Breast epithelium (tissue), 3 donors: ENCODE measurements around the gene CCDC88B.

Experiments
- POLR2AphosphoS5 ChIP-seq, 3 donors: sonication (generic); formaldehyde crosslinking; IDR thresholded peaks; one replicate each; pipeline ENCODE4 v1.6.1; 2017; ENCODE audit warnings: antibody characterized with exemption in 3 of 3
- TF ChIP-seq, protein P1 (sequence below), 3 donors: fragments of 450-650 bp; IDR thresholded peaks; one replicate each; pipeline ENCODE4 v1.5.1; 2016 to 2017; ENCODE audit warnings: antibody characterized with exemption in 3 of 3, mild to moderate bottlenecking in 3 of 3, moderate library complexity in 3 of 3

DNA sequence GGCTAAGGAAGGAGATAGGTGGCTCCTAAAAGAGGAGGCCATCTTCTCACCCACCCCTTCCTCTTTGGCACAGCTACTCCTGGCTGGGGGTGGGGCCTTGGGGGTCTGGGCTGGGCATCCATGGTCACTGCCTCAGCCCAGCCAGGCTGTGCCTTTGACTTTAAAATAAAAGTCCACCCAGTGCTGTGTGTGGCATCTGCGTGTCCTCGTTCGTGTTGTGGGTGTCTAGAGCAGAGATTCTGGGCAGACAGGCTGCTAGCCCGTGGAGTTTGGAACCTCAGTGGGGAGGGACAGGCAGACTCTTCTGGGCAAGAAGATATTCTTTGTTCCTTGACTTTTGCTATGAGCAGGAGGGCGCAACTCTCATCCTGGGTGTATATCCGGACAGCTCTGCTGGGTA is 32.0 kb downstream of the CCDC88B start:
- TF ChIP-seq, protein P1, sequence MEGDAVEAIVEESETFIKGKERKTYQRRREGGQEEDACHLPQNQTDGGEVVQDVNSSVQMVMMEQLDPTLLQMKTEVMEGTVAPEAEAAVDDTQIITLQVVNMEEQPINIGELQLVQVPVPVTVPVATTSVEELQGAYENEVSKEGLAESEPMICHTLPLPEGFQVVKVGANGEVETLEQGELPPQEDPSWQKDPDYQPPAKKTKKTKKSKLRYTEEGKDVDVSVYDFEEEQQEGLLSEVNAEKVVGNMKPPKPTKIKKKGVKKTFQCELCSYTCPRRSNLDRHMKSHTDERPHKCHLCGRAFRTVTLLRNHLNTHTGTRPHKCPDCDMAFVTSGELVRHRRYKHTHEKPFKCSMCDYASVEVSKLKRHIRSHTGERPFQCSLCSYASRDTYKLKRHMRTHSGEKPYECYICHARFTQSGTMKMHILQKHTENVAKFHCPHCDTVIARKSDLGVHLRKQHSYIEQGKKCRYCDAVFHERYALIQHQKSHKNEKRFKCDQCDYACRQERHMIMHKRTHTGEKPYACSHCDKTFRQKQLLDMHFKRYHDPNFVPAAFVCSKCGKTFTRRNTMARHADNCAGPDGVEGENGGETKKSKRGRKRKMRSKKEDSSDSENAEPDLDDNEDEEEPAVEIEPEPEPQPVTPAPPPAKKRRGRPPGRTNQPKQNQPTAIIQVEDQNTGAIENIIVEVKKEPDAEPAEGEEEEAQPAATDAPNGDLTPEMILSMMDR (IDR thresholded peaks at IDR 0.05) = no peak
- no peak for TF ChIP-seq POLR2AphosphoS5 (IDR thresholded peaks at IDR 0.05)
